Trophoblast cell (in vitro differentiated cells and primary cell): ENCODE results near the gene SLC34A2. TPM values are rescaled to one million over a fixed set of nuclear protein-coding genes. Genes with fewer than 3 reads are reported as not detected.
"Not testable (repeated sequence)": the region's sequence is repeated elsewhere in the genome, so short reads cannot be mapped to it uniquely, and the experiment has no call there.

Experiments used
- DNase-seq, 2 donors: peaks; one replicate each; pipeline ENCODE4 v3.0.0-alpha.2; 2016
- H2AFZ ChIP-seq: 2 replicates; pipeline ENCODE4 v1.6.1; 2013; ENCODE audit warnings: low read length, moderate library complexity, mild to moderate bottlenecking; ENCODE audit not compliant: insufficient read depth, poor library complexity
- H2AK5ac ChIP-seq: 2 replicates; pipeline ENCODE4 v1.6.1; 2013; ENCODE audit warnings: mild to moderate bottlenecking, low read length
- H2BK120ac ChIP-seq: 2 replicates; pipeline ENCODE4 v1.6.1; 2013; ENCODE audit warnings: low read length, mild to moderate bottlenecking, moderate library complexity; ENCODE audit not compliant: insufficient read depth, poor library complexity
- H2BK12ac ChIP-seq: 2 replicates; pipeline ENCODE4 v1.6.1; 2013; ENCODE audit warnings: mild to moderate bottlenecking, low read length, moderate library complexity
- H2BK5ac ChIP-seq: 2 replicates; pipeline ENCODE4 v1.6.1; 2013; ENCODE audit warnings: low read length, low read depth, moderate library complexity, mild to moderate bottlenecking; ENCODE audit not compliant: poor library complexity
- H3K14ac ChIP-seq: 2 replicates; pipeline ENCODE4 v1.6.1; 2013; ENCODE audit warnings: mild to moderate bottlenecking, low read length
- H3K18ac ChIP-seq: 2 replicates; pipeline ENCODE4 v1.6.1; 2013; ENCODE audit warnings: mild to moderate bottlenecking, low read length
- H3K23ac ChIP-seq: 2 replicates; pipeline ENCODE4 v1.6.1; 2013; ENCODE audit warnings: low read length
- H3K27ac ChIP-seq: 2 replicates; pipeline ENCODE4 v1.5.1; 2013; ENCODE audit warnings: low read depth, mild to moderate bottlenecking, inconsistent platforms, low read length, moderate library complexity
- H3K27me3 ChIP-seq: 2 replicates; pipeline ENCODE4 v1.6.1; 2013; ENCODE audit warnings: inconsistent platforms, mild to moderate bottlenecking, low read length, moderate library complexity; ENCODE audit not compliant: insufficient read depth
- H3K36me3 ChIP-seq, 2 experiments: 1 replicate in 1 of 2; 2 replicates in 1 of 2; pipeline ENCODE4 v1.6.1; 2013; ENCODE audit warnings: low read length in 2 of 2, mild to moderate bottlenecking in 2 of 2, moderate library complexity in 1 of 2; ENCODE audit not compliant: insufficient read depth in 2 of 2, control insufficient read depth in 1 of 2
- H3K4ac ChIP-seq: 2 replicates; pipeline ENCODE4 v1.6.1; 2013; ENCODE audit warnings: low read depth, mild to moderate bottlenecking, low read length, moderate library complexity
- H3K4me1 ChIP-seq, 2 experiments: 1 replicate in 1 of 2; 2 replicates in 1 of 2; pipeline ENCODE4 v1.6.1; 2013; ENCODE audit warnings: low read length in 2 of 2, mild to moderate bottlenecking in 2 of 2, moderate library complexity in 1 of 2; ENCODE audit not compliant: insufficient read depth in 2 of 2, control insufficient read depth in 1 of 2
- H3K4me2 ChIP-seq: 2 replicates; pipeline ENCODE4 v1.6.1; 2013; ENCODE audit warnings: inconsistent platforms, mild to moderate bottlenecking, low read length, moderate library complexity
- H3K4me3 ChIP-seq: 2 replicates; pipeline ENCODE4 v1.5.1; 2013; ENCODE audit warnings: mild to moderate bottlenecking, low read depth, low read length, inconsistent platforms
- H3K79me1 ChIP-seq: one replicate; pipeline ENCODE4 v1.6.1; 2013; ENCODE audit warnings: low read length
- H3K79me2 ChIP-seq: 2 replicates; pipeline ENCODE4 v1.6.1; 2013; ENCODE audit warnings: low read length, mild to moderate bottlenecking; ENCODE audit not compliant: control insufficient read depth, insufficient read depth, poor library complexity
- H3K9ac ChIP-seq: 2 replicates; pipeline ENCODE4 v1.6.1; 2013; ENCODE audit warnings: mild to moderate bottlenecking, low read length
- H3K9me3 ChIP-seq: 2 replicates; pipeline ENCODE4 v1.6.1; 2013; ENCODE audit warnings: low read depth, mild to moderate bottlenecking, control low read depth, inconsistent platforms, low read length; ENCODE audit not compliant: insufficient read depth
- H4K12ac ChIP-seq: 2 replicates; pipeline ENCODE4 v1.6.1; 2013; ENCODE audit warnings: low read depth, mild to moderate bottlenecking, low read length, moderate library complexity
- H4K8ac ChIP-seq: 2 replicates; pipeline ENCODE4 v1.6.1; 2013; ENCODE audit warnings: low read depth, mild to moderate bottlenecking, low read length, moderate library complexity
- H4K91ac ChIP-seq: one replicate; pipeline ENCODE4 v1.6.1; 2013; ENCODE audit warnings: low read depth, mild to moderate bottlenecking, low read length, moderate library complexity
- WGBS: extraction: QIAGEN DNeasy Blood & Tissue Kit; methylation state at CpG from one replicate; pipeline ENCODE4 v1.1.7; 2013; ENCODE audit warnings: missing lambda C conversion rate; ENCODE audit not compliant: insufficient read length, insufficient coverage; ENCODE audit errors: extremely low coverage; 5-methylcytosine and 5-hydroxymethylcytosine counted together
- polyA plus RNA-seq: library from polyadenylated mRNA; stranded (reverse); fragments of 200-250 nt; gene quantifications from 2 replicates; pipeline ENCODE4 v1.2.3, GENCODE V29; 2013

The SLC34A2 gene
- polyA plus RNA-seq = 0.10 and 0.14 TPM in 2 replicates

DNA sequence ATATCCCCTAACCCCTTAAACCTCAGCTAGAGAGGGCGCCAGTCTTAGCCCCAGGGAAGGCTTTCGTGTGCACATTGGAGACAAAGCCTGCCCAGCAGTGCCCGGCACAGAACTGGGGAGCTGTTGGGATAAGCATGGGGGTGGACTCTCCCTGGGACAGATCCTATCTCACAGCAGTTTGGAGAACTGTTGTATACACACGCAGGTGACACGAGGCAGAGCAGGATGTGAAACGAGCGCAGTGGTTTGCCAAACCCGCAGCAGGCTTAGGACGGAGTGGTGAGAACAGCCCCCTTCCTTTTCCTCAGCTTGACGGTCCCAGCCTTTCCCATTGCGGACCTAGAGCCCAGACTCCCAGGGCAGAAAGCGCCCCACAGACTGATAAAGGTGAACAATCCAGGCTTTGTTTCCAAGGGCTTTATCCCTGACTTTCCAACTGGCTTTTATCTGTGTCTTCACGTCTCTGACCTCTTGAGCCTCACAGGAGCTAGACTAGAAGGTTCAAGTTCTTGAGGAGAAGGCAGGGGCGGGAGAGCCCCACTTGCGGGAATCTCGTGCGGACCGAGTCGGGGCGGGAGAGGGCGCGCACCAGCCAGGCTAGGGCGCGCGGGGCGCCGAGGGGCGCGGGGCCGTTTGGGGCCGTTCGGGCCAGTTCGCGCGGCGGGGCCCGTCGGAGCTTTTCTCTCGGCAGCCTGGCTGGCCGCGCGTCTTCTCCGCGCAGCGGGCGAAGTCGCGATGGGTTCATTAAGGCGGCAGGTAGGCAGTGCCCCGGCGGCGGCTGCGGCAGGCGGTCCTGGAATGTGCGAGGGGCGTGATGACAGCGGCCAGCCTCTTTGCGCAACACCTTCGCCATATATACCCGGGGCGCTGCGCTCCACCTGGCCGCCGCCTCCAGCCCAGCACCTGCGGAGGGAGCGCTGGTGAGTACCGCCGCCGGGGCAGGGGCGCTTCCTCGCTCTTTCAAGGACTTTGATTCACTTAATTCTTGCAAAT lies at the start of gene SLC34A2:
SLC34A2 (plus strand) TSS at position 881 of the 993 bp plus-strand sequence. CDS start 6,650 bp downstream, outside the sequence.
- no CpG with 5 or more reads among the region's 71 CpGs for WGBS
- Histone ChIP-seq H3K79me2 (no peaks in the 10 kb centered on the region), H3K9ac (no peak within 1 kb of the TSS), H2BK5ac (no peak within 1 kb of the TSS), H3K23ac (no peak within 1 kb of the TSS), H4K12ac (no peak within 1 kb of the TSS), H3K4me2 (peak within 1 kb of the TSS; percentile 62), H2AFZ (no peak within 1 kb of the TSS), H3K27me3 (peaks cover 13% of the 10 kb centered on the region), H3K9me3 (no peaks in the 10 kb centered on the region), H3K18ac (no peak within 1 kb of the TSS), H3K4me3 (peak within 1 kb of the TSS; percentile 10), H4K91ac (no peak within 1 kb of the TSS), H3K14ac (no peak within 1 kb of the TSS), H3K4me1 (peaks cover 9 to 12% of the 10 kb centered on the region in 2 experiments), H2BK12ac (no peak within 1 kb of the TSS), H4K8ac (no peak within 1 kb of the TSS), H3K4ac (no peak within 1 kb of the TSS), H2BK120ac (no peak within 1 kb of the TSS), H3K36me3 (no peaks in the 10 kb centered on the region), H2AK5ac (no peak within 1 kb of the TSS), H3K27ac (no peak within 1 kb of the TSS), H3K79me1 (no peaks in the 10 kb centered on the region)
- DNase-seq = peak; percentile 22 to 54

GRCh38 chr4:25608644-25609043 lies 47.0 kb upstream of the SLC34A2 start:
- H3K23ac ChIP-seq = no peak overlapping the region
- H2BK120ac ChIP-seq = no peak overlapping the region
- no peak overlapping the region for H2BK12ac ChIP-seq
- H3K36me3 ChIP-seq = no peaks in the 10 kb centered on the region
- no peak overlapping the region for H3K9ac ChIP-seq
- H4K8ac ChIP-seq = no peak overlapping the region
- no peak overlapping the region for H3K18ac ChIP-seq
- H3K27ac ChIP-seq = no peak overlapping the region
- no peaks in the 10 kb centered on the region for H3K27me3 ChIP-seq
- H3K9me3 ChIP-seq = peaks cover 2% of the 10 kb centered on the region
- no peak overlapping the region for H3K4me3 ChIP-seq
- no peaks in the 10 kb centered on the region for H3K79me1 ChIP-seq
- H3K4me2 ChIP-seq = no peak overlapping the region
- H2AK5ac ChIP-seq = no peak overlapping the region
- H4K91ac ChIP-seq = no peak overlapping the region
- H4K12ac ChIP-seq = no peak overlapping the region
- H2AFZ ChIP-seq = no peak overlapping the region
- no peak for DNase-seq
- H3K4me1 ChIP-seq = peaks cover 0 to 3% of the 10 kb centered on the region in 2 experiments
- WGBS = no CpG with 5 or more reads among the region's 5 CpGs
- no peak overlapping the region for H3K4ac ChIP-seq
- no peak overlapping the region for H2BK5ac ChIP-seq
- H3K79me2 ChIP-seq = no peaks in the 10 kb centered on the region
- no peak overlapping the region for H3K14ac ChIP-seq

GRCh38 chr4:25609976-25610375 lies 45.7 kb upstream of the SLC34A2 start:
- H2AFZ ChIP-seq = no peak overlapping the region

GRCh38 chr4:25613613-25614012 lies 42.0 kb upstream of the SLC34A2 start:
- H4K8ac ChIP-seq, H3K27me3 ChIP-seq, H3K4me3 ChIP-seq, H4K12ac ChIP-seq, H3K4ac ChIP-seq, H2AFZ ChIP-seq, H3K27ac ChIP-seq, H2BK120ac ChIP-seq, DNase-seq, H3K36me3 ChIP-seq, H3K9me3 ChIP-seq, H4K91ac ChIP-seq, H2BK5ac ChIP-seq, H3K14ac ChIP-seq, H3K9ac ChIP-seq, H3K79me1 ChIP-seq, H2AK5ac ChIP-seq, H2BK12ac ChIP-seq, H3K4me1 ChIP-seq, H3K79me2 ChIP-seq, H3K23ac ChIP-seq, H3K18ac ChIP-seq, H3K4me2 ChIP-seq: not testable (repeated sequence)
- WGBS = no CpG with 5 or more reads among the region's 9 CpGs

More at GRCh38 chr4:25609976-25610375, 45.7 kb upstream of the SLC34A2 start:
- no peaks in the 10 kb centered on the region for H3K27me3 ChIP-seq
- no peak overlapping the region for H2BK5ac ChIP-seq
- WGBS = no CpG with 5 or more reads among the region's 5 CpGs
- no peak overlapping the region for H4K91ac ChIP-seq
- H3K23ac ChIP-seq = no peak overlapping the region
- no peak overlapping the region for H3K27ac ChIP-seq
- no peak overlapping the region for H3K9ac ChIP-seq
- no peak overlapping the region for H2BK12ac ChIP-seq
- no peak overlapping the region for H3K4ac ChIP-seq
- H2BK120ac ChIP-seq = no peak overlapping the region
- H3K79me2 ChIP-seq = no peaks in the 10 kb centered on the region
- H3K4me3 ChIP-seq = no peak overlapping the region
- no peak overlapping the region for H3K4me2 ChIP-seq
- no peak overlapping the region for H4K12ac ChIP-seq
- H4K8ac ChIP-seq = no peak overlapping the region
- no peak overlapping the region for H2AK5ac ChIP-seq
- no peak overlapping the region for H3K14ac ChIP-seq
- peaks cover 0 to 3% of the 10 kb centered on the region in 2 experiments for H3K4me1 ChIP-seq
- DNase-seq = no peak
- H3K18ac ChIP-seq = no peak overlapping the region
- H3K36me3 ChIP-seq = no peaks in the 10 kb centered on the region
- peaks cover 2% of the 10 kb centered on the region for H3K9me3 ChIP-seq
- no peaks in the 10 kb centered on the region for H3K79me1 ChIP-seq
